ENCODE measurements around the gene REELD1. TPM values are rescaled to one million over a fixed set of nuclear protein-coding genes. Genes with fewer than 3 reads are reported as not detected.

The REELD1 gene
- total and polyA plus RNA-seq, 10 of the 15 experiments (the other 5 are each of a cell fraction or from before 2014, with no cell fraction given) = 0.11 to 3.9 (median 0.62) TPM

DNA sequence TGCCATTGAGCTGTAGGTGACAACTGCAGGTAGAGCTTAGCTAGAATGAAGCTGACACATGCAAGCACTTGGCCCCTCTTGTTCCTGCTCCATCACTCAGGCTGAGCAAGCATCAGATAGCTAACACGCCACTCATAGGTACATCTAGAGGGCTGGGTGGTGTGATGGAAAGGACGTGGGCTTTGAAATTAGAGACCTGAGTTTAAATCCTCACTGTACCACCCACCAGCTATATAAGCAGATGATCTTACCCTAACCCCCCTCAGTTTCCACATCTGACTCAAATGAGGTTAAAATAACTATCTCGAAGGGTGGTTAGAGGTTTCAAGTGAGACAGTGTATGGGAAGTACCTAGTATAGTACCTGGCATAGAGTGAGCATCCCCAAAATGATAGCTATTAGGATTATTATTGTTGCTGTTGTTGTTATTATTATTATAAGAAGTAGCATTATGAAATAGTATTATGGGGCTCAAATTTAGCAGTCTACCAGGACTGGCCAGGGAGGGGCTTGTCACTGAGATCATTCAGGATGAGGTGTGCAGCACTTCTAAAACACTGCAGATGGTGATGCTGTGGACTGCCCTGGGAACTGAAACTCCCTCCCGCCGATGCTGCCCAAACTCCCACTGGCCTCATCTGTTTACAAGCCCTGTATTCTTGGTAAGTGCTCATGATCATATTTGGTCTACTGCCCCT is 59.0 kb downstream of the REELD1 start (continued):
- no peak for TF ChIP-seq ZBTB4 (CRISPR knock-in tag; IDR thresholded peaks at IDR 0.05)
- no peak for TF ChIP-seq HCFC1 (IDR thresholded peaks at IDR 0.05; ENCODE audit: low read length)
- peak; percentile 88 for TF ChIP-seq ZNF217 (IDR thresholded peaks at IDR 0.05)
- peak; percentile 44; the same call in 1 of the 2 replicates for TF ChIP-seq NR2F1 (conservative IDR thresholded peaks at IDR 0.05)
- TF ChIP-seq BCL11A (IDR thresholded peaks at IDR 0.05; ENCODE audit: low read depth, low read length) = peak; percentile 88
- TF ChIP-seq MTA2 (IDR thresholded peaks at IDR 0.05; ENCODE audit: low read depth) = peak; percentile 92
- no peak for TF ChIP-seq CTCF (IDR thresholded peaks at IDR 0.05 in 2 of 3, conservative IDR thresholded peaks at IDR 0.05 in 1 of 3; ENCODE audit: control insufficient read depth in 2 of 3, extremely low read depth in 1 of 3, insufficient read depth in 1 of 3, low read depth in 3 of 3, low read length in 3 of 3)
- peak; percentile 46; the same call in 1 of the 2 replicates for TF ChIP-seq SMAD5 (IDR thresholded peaks at IDR 0.05; ENCODE audit: low read depth)
- TF ChIP-seq, protein P1, sequence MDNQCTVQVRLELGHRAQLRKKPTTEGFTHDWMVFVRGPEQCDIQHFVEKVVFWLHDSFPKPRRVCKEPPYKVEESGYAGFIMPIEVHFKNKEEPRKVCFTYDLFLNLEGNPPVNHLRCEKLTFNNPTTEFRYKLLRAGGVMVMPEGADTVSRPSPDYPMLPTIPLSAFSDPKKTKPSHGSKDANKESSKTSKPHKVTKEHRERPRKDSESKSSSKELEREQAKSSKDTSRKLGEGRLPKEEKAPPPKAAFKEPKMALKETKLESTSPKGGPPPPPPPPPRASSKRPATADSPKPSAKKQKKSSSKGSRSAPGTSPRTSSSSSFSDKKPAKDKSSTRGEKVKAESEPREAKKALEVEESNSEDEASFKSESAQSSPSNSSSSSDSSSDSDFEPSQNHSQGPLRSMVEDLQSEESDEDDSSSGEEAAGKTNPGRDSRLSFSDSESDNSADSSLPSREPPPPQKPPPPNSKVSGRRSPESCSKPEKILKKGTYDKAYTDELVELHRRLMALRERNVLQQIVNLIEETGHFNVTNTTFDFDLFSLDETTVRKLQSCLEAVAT (IDR thresholded peaks at IDR 0.05) = peak; percentile 60
- peak; percentile 2; the same call in 1 of the 2 replicates for TF ChIP-seq STAT3 (IDR thresholded peaks at IDR 0.05; ENCODE audit: low read depth, low read length)
- TF ChIP-seq IKZF1 (conservative IDR thresholded peaks at IDR 0.05) = peak; percentile 81
- TF ChIP-seq IKZF2 (IDR thresholded peaks at IDR 0.05) = peak; percentile 80 to 84
- no peak for TF ChIP-seq CHD1 (IDR thresholded peaks at IDR 0.05; ENCODE audit: low read depth, low read length)
- peak; percentile 5; the same call in 1 of the 2 replicates for TF ChIP-seq RAD21 (IDR thresholded peaks at IDR 0.05; ENCODE audit: insufficient read depth, low read depth, low read length)
- TF ChIP-seq POLR2AphosphoS5 (IDR thresholded peaks at IDR 0.05; ENCODE audit: low read length) = peak; percentile 69
